Lung (tissue), 12 donors: ENCODE results near the gene BCL2L2. TPM values are rescaled to one million over a fixed set of nuclear protein-coding genes. Genes with fewer than 3 reads are reported as not detected.

Source experiments
- ATAC-seq: fragments of 200-7000 bp; cut with Tn5 transposase; one replicate; pipeline ENCODE4 v1.9.1; 2020; ENCODE audit warnings: moderate number of reproducible peaks; ENCODE audit not compliant: insufficient read depth, low FRiP score
- DNase-seq, 3 donors: peaks; one replicate each; pipeline ENCODE4 v3.0.0-alpha.2; 2013 to 2017
- H3K27ac ChIP-seq, 2 donors: one replicate each; pipeline ENCODE4 v1.5.1; 2013; ENCODE audit warnings: mild to moderate bottlenecking in 2 of 2, moderate library complexity in 2 of 2, control low read depth in 1 of 2, inconsistent platforms in 1 of 2, low read depth in 1 of 2, low read length in 1 of 2
- H3K27me3 ChIP-seq, 3 donors: one replicate each; pipeline ENCODE4 v1.5.1; 2013; ENCODE audit warnings: low read length in 2 of 3; ENCODE audit not compliant: control insufficient read depth in 3 of 3, insufficient read depth in 3 of 3
- H3K36me3 ChIP-seq, 4 donors: one replicate each; pipeline ENCODE4 v1.5.1; 2013; ENCODE audit warnings: low read length in 4 of 4, mild to moderate bottlenecking in 1 of 4, moderate library complexity in 1 of 4; ENCODE audit not compliant: control insufficient read depth in 4 of 4, insufficient read depth in 4 of 4
- H3K4me1 ChIP-seq, 5 donors: one replicate each; pipeline ENCODE4 v1.5.1; 2013; ENCODE audit warnings: low read length in 5 of 5, mild to moderate bottlenecking in 2 of 5, moderate library complexity in 1 of 5; ENCODE audit not compliant: control insufficient read depth in 5 of 5, insufficient read depth in 5 of 5
- H3K4me3 ChIP-seq: one replicate; pipeline ENCODE4 v1.5.1; 2013; ENCODE audit warnings: mild to moderate bottlenecking, control low read depth, moderate library complexity
- H3K9ac ChIP-seq, 2 donors: one replicate each; pipeline ENCODE4 v1.5.1; 2013; ENCODE audit warnings: low read length in 2 of 2, control low read depth in 1 of 2; ENCODE audit not compliant: insufficient read depth in 1 of 2
- H3K9me3 ChIP-seq, 4 donors: one replicate each; pipeline ENCODE4 v1.5.1; 2013; ENCODE audit warnings: low read length in 3 of 4, mild to moderate bottlenecking in 1 of 4, moderate library complexity in 1 of 4; ENCODE audit not compliant: control insufficient read depth in 4 of 4, insufficient read depth in 3 of 4
- CTCF ChIP-seq: IDR thresholded peaks from 2 replicates; pipeline ENCODE4 v1.5.1; 2012; ENCODE audit warnings: mild to moderate bottlenecking; ENCODE audit errors: control extremely low read depth, extremely low read depth
- WGBS, 2 donors: extraction: QIAGEN DNeasy Blood & Tissue Kit; methylation state at CpG; one replicate each; pipeline ENCODE4 v1.1.7; 2013; 5-methylcytosine and 5-hydroxymethylcytosine counted together
- polyA plus RNA-seq, 2 donors: library from polyadenylated mRNA; stranded (reverse); fragments of 200-250 nt; gene quantifications; one replicate each; pipeline ENCODE4 v1.2.1, GENCODE V29; 2013
- total RNA-seq, 2 donors: library from RNA; depleted of rRNA in 1 of 2; stranded (reverse); fragments of >200 nt in 1 of 2; gene quantifications; one replicate each; pipeline ENCODE4 v1.2.1, GENCODE V29; 2014 to 2021
- donor health status: control.
- donor health status: control.
- donor health status: Bipolar disorder and iron deficiency.
- donor health status: healthy.
- donor health status: DM: yes; HTN: yes; CAD: no.

The BCL2L2 gene
- total and polyA plus RNA-seq, 4 donors = 20.8 to 52.8 (median 39.8) TPM

- Histone ChIP-seq H3K9ac (no peak overlapping the region), H3K4me1 (peaks cover 0 to 10% (median 6%) of the 10 kb centered on the region in 5 donors), H3K9me3 (no peaks in the 10 kb centered on the region), H3K27me3 (no peaks in the 10 kb centered on the region), H3K36me3 (peaks cover 0 to 20% (median 6%) of the 10 kb centered on the region in 4 donors), H3K27ac (no peak overlapping the region), H3K4me3 (no peak overlapping the region)
- DNase-seq (no peak), ATAC-seq (no peak)
- 90 to 91% methylated on average over 6 of the region's 6 CpGs for WGBS, 2 donors
- no peak for TF ChIP-seq CTCF
Observed at GRCh38 chr14:23355871-23356435, 49.3 kb downstream of the BCL2L2 start.

DNA sequence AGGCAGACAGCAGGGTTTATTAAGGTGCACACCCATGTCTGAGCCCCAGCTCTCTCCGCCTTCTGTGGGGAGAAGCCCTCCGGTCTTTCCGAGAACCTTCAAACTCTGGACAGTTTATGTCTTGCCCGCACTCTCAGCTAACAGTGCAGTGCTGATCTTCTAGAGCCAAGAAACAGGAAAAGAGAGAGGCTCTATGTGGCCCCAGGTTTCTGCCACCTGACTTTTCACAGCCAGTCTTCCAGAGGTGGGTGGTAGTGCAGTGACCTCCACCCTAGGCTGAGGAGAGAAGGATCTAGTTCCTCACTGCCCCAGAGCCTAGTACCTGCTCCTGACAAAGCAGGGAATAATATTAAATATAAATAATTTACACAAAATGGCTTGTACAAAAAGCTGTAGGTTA, 50.0 kb downstream of the BCL2L2 start:
- WGBS, 2 donors = 94 to 96% methylated on average over 4 of the region's 4 CpGs
- H3K4me3 ChIP-seq = no peak overlapping the region
- H3K4me1 ChIP-seq = peaks cover 0 to 14% (median 5%) of the 10 kb centered on the region in 5 donors
- no peak for ATAC-seq
- TF ChIP-seq CTCF = no peak
- no peak overlapping the region for H3K27ac ChIP-seq
- DNase-seq = no peak
- H3K27me3 ChIP-seq = no peaks in the 10 kb centered on the region
- H3K9me3 ChIP-seq = no peaks in the 10 kb centered on the region
- no peak overlapping the region for H3K9ac ChIP-seq
- H3K36me3 ChIP-seq = peaks cover 0 to 23% (median 9%) of the 10 kb centered on the region in 4 donors

DNA sequence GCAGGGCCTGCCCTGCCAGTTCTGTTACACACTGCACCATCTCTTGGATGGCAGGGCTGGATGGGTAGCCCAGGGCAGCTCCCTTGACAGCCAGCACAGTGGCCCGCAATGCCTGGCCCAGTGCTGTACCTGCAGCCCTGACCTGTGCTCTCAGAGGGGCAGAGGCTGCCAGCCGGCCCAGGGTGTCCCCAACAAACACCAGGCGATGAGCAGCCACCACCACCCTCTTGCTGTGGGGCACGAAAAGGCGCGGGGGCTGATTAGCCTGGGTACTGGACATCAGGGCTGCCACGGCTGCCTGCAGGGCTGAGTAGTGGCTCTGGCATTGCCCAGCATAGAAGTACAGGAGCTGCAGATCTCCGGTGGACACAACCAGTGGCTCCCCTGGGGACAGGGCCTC, 50.6 kb downstream of the BCL2L2 start:
- Histone ChIP-seq H3K27me3 (no peaks in the 10 kb centered on the region), H3K36me3 (peaks cover 0 to 25% (median 12%) of the 10 kb centered on the region in 4 donors), H3K9me3 (no peaks in the 10 kb centered on the region), H3K4me1 (peaks cover 0 to 14% (median 3%) of the 10 kb centered on the region in 5 donors), H3K27ac (no peak overlapping the region), H3K9ac (no peak overlapping the region), H3K4me3 (no peak overlapping the region)
- 90 to 93% methylated on average over 8 of the region's 8 CpGs for WGBS, 2 donors
- no peak for TF ChIP-seq CTCF
- ATAC-seq (no peak), DNase-seq (no peak)

DNA sequence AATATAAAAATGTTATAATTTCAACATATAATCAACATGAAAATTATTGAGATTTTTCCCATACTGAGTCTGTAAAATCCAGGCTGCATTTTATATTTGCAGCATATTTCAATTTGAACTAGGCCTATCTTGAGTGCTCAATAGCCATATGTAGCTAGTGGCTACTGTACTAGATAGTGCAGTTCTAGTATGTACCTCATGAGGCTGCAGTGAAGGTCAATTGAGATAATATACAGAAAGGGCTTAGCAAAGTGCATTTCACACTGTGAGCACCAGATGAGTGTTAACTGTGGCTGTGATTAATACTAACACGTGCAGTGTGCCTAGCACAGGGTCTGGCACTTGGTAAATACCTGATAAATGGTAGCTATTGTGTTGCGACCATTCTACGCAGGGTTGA, 51.4 kb downstream of the BCL2L2 start:
- H3K9ac ChIP-seq = no peak overlapping the region
- H3K9me3 ChIP-seq = no peaks in the 10 kb centered on the region
- peaks cover 0 to 25% (median 13%) of the 10 kb centered on the region in 4 donors for H3K36me3 ChIP-seq
- H3K4me1 ChIP-seq = peaks cover 0 to 16% (median 0%) of the 10 kb centered on the region in 5 donors
- ATAC-seq (no peak), DNase-seq (no peak)
- WGBS, 2 donors = 86 to 87% methylated on average over 3 of the region's 3 CpGs
- no peak for TF ChIP-seq CTCF
- H3K27ac ChIP-seq = no peak overlapping the region
- no peaks in the 10 kb centered on the region for H3K27me3 ChIP-seq
- H3K4me3 ChIP-seq = no peak overlapping the region
